T1000 (cell line): ENCODE data around the gene CARS1.

Experiments used
- DNase-seq: peaks from one replicate; lab custom pipeline; 2025; ENCODE audit warnings: mixed read lengths; lab: John Stamatoyannopoulos, UW

The CARS1 gene

GRCh38 chr11:2991452-2992233 is 65.6 kb downstream of the CARS1 start:
- peak; percentile 66 for DNase-seq

GRCh38 chr11:2990617-2991451 is 66.4 kb downstream of the CARS1 start:
- DNase-seq = no peak

GRCh38 chr11:2989551-2989950 is 67.7 kb downstream of the CARS1 start:
- no peak for DNase-seq

- no peak for DNase-seq
Observed at GRCh38 chr11:2989006-2989405, 68.2 kb downstream of the CARS1 start.

- no peak for DNase-seq
Observed at GRCh38 chr11:2987881-2988861, 69.1 kb downstream of the CARS1 start.

- DNase-seq = no peak
Observed at GRCh38 chr11:2983908-2984307, 73.3 kb downstream of the CARS1 start.

GRCh38 chr11:2982214-2982613 is 75.0 kb downstream of the CARS1 start:
- no peak for DNase-seq

GRCh38 chr11:2981130-2981529 is 76.1 kb downstream of the CARS1 start:
- no peak for DNase-seq

GRCh38 chr11:2980168-2980840 is 76.9 kb downstream of the CARS1 start:
- no peak for DNase-seq

- DNase-seq = no peak
Observed at GRCh38 chr11:2977113-2977512, 80.1 kb downstream of the CARS1 start.

- no peak for DNase-seq
Observed at GRCh38 chr11:2976294-2977063, 80.7 kb downstream of the CARS1 start.

- no peak for DNase-seq
Observed at GRCh38 chr11:2975594-2975993, 81.6 kb downstream of the CARS1 start.

GRCh38 chr11:2974272-2974671 is 83.0 kb downstream of the CARS1 start:
- DNase-seq = no peak

- DNase-seq = no peak
Observed at GRCh38 chr11:2968341-2968900, 88.8 kb downstream of the CARS1 start.

- DNase-seq = no peak
Observed at GRCh38 chr11:2964782-2965181, 92.4 kb downstream of the CARS1 start.

GRCh38 chr11:2963761-2964160 is 93.5 kb downstream of the CARS1 start:
- DNase-seq = no peak

GRCh38 chr11:2963112-2963754 is 94.0 kb downstream of the CARS1 start:
- no peak for DNase-seq

GRCh38 chr11:2961080-2961479 is 96.1 kb downstream of the CARS1 start:
- DNase-seq = no peak

- no peak for DNase-seq
Observed at GRCh38 chr11:2960139-2960538, 97.1 kb downstream of the CARS1 start.

- no peak for DNase-seq
Observed at GRCh38 chr11:2958251-2958650, 99.0 kb downstream of the CARS1 start.
